GM12801 (cell line): ENCODE data around the gene ATP1A3.

Experiments
- TF ChIP-seq, protein P1 (sequence below): IDR thresholded peaks from one replicate; pipeline ENCODE4 v1.5.1; 2011; ENCODE audit warnings: control low read depth; ENCODE audit not compliant: insufficient read length; ENCODE audit errors: extremely low read depth

ATP1A3 gene

DNA sequence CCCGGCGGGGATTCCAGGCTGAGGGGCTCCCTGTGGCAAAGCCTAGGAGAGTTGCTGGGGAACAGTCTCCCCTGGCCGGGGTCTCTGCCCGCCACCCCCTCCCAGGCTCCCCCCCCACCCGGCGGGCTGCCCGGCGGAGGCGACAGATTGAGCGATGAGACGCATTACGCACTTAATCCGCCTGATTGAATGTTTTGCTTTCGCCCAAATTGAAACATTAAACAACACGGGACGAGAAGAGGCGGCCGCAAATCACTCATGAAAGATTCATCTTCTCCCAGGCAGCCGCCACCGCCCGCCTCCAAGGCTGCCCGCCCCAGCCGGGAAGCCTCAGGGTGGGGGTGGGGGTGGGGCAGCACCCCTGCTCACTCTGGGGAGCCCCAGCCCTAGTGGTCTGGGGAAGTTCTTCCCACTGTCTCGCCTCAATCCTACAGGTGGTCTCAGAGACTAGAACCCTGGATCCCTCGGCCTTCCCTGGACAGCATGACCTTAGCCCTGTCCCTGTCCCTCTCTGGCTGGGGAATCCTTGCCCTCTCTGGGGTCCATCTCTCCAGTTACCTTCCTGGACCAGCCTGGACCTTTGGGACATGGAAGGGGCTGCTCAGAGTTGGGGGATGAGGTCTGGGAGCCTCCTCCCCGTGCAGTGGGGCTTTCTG lies 58.1 kb downstream of the ATP1A3 start:
- TF ChIP-seq, protein P1, sequence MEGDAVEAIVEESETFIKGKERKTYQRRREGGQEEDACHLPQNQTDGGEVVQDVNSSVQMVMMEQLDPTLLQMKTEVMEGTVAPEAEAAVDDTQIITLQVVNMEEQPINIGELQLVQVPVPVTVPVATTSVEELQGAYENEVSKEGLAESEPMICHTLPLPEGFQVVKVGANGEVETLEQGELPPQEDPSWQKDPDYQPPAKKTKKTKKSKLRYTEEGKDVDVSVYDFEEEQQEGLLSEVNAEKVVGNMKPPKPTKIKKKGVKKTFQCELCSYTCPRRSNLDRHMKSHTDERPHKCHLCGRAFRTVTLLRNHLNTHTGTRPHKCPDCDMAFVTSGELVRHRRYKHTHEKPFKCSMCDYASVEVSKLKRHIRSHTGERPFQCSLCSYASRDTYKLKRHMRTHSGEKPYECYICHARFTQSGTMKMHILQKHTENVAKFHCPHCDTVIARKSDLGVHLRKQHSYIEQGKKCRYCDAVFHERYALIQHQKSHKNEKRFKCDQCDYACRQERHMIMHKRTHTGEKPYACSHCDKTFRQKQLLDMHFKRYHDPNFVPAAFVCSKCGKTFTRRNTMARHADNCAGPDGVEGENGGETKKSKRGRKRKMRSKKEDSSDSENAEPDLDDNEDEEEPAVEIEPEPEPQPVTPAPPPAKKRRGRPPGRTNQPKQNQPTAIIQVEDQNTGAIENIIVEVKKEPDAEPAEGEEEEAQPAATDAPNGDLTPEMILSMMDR: no peak

DNA sequence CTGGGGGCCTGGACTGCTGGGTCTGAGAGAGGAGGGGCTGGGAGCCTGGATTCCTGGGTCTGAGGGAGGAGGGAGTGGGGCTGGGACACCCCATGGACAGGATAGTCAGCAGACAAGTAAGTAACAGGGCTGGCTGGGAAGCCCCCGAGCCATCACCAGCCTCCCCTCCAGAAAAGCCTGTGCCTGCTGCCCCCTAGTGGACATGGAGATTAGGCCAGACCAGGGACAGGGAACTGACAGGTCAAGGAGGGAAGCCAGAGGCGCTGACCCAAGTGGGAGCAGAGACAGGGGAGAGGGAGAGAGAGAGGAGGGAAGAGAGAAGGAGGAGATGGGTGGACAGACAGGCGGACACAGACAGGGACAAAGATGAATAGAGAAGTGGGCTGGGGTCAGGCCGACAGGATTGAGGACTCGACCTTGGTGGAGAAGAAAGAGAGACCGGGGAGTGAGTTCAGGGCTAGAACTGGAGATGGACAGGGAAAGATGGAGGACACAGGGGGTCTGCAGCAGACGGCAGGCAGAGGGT lies 59.1 kb downstream of the ATP1A3 start:
- TF ChIP-seq, protein P1: no peak

DNA sequence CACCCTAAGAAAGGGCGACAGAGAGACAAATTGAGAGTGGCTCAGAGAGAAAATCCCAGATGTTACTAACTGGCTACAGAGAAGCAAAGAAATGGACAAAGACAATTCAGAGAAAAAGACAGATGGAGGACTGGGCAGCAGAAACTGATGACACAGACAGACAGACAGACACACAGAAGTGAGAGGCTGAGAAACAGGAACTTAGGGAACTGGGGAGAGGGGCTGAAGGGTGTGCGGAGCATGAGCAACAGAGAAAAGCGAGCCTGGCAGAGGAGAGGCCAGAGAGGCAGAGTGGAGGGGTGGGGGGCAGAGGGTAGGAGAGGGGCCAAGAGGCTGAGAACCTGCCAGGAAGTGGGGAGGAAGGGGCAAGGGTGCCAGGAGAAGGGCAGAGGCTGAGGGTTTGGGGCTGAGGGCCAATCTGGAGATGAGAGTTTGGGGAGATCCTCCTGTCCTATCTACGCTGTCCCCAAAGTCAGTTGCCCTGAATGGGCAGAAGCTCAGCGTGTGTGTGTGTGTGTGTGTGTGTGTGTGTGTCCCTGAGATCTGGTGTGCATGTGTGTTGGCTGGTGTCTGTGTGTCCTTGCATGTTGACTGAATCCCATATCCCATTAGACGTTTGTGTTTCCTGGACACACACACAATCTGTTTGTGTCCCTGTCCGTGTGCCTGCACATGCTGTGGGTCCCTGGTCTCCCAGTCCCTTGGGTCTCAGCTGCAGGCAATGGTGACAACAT lies 60.2 kb downstream of the ATP1A3 start:
- TF ChIP-seq, protein P1: no peak

DNA sequence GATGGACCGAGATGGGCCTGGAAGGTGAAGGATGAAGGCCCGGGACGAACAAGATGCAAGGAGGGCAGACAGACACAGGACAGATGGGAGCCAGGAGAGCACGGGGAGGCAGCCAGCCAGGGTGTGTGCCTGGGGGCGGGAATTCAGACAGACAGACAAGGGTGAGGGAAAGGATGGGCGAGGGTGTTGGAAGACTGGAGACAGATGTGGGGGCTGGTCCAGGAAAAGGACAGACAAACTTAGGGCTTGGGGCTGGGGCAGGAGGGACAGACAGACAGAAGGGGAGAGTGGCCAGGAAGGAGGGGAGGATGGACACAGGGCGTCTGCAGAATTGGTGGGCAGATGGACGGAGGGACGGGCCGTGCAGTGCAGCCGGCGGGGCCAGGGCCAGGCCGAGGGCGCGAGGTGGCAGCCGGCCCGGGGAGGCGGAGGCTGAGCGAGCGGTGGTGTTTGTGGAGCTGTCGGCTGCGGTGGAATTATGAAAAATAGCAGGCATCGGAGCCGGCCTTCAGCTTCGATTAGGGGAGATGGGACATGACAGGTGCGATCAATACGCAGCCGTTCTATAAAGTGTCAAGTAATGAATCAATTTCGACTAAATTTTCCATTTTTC lies 61.2 kb downstream of the ATP1A3 start:
- TF ChIP-seq, protein P1: no peak

DNA sequence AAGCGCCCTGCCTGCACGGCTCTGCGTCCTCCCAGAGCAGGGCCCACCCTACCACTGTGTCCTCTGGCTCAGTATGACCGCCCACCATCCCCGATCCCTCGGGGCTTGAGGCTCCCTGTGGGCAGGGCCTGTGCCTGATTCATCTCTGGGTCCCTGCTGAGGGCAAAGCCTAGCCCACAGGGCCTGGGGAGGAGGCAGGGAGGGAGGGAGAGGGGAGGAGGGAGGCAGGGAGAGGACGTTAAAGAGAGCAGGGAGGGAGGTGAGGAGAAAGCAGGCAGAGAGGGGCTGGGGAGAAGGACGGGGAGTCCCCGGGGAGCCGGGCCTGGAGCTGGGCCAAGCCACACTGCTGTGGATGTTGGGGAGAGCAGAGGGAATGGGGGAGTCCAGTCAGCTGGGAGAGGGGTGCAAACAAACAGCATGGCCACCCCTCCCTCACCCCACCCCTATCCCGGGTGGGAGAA lies 61.7 kb downstream of the ATP1A3 start:
- TF ChIP-seq, protein P1: no peak

DNA sequence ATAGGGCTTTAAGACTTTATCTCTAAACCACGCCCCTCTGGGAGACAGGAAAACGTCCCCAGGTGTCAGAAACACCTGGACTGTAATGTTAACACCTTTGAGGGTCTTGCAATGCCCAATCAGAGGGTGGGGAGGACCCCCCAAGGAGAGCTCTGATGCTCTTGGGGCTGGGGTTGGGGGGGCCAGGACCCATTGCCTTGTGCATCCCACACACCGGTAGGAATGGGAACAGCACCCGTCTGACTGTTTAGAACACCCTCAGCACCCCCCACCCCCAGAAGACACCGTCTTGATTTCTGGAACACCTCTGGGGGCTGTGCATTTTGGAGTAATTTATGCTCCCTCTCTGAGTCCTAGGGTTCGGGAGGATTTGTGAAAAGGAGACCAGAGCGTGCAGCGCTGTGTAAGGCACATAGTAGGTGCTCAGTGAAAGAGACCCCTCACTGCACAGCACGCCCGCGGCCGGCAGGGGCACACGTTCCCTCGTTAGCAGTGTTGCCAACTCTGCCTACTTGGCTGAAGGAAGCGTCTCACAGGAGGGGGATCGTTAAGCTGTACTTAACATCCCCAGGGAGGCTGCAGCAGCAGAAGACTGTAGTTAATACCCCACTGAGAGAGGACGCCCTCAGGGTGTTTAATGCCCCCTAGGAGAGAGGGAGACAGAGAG lies 63.0 kb downstream of the ATP1A3 start:
- TF ChIP-seq, protein P1: no peak

DNA sequence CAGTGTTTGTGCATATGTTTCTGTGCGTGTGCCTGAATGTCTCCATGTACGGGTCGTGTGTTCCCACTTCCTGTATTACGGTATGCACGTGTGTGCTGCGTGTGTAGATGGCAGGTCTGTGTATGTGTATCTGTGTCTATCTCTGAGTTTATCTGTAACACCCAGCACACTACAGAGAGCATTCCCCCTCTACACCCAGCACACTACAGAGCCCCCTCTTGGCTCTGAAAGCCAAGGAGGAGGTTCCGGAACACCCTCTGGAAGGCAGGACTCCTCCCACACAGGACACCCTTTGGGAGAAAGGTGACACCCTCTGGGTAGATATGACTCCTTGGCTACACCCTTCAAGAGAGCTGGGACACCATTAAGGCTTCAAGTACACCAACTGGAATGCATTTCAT lies 63.7 kb downstream of the ATP1A3 start:
- TF ChIP-seq, protein P1: no peak
